Cardiac septum (tissue), 1 donor: ENCODE results near the gene EMSY. TPM values are rescaled to one million over a fixed set of nuclear protein-coding genes. Genes with fewer than 3 reads are reported as not detected.
"Not testable (repeated sequence)": the region's sequence is repeated elsewhere in the genome, so short reads cannot be mapped to it uniquely, and the experiment has no call there.

Source experiments
- DNase-seq: peaks from one replicate; pipeline ENCODE4 v3.0.0-alpha.2; 2020; ENCODE audit warnings: low spot score
- intact Hi-C: fragments of 100-400 bp; cut with DNase I; formaldehyde crosslinking; loops from one replicate; pipeline ENCODE4 v1.14.0; 2022
- long read RNA-seq: library from polyadenylated mRNA; unstranded; transcript quantifications from one replicate; pipeline ENCODE4 v2.0.0, GENCODE V29; 2021
- total RNA-seq: library from RNA; stranded (reverse); fragmentation: NEBNext Ultra II Directional; extraction: Animal tissue kit (Norgen Biotek cat#: 25700); gene quantifications from one replicate; pipeline ENCODE4 v1.2.1, GENCODE V29; 2021
- donor health status: DM: no; HTN: no; CAD: no.

Gene EMSY, protein sequence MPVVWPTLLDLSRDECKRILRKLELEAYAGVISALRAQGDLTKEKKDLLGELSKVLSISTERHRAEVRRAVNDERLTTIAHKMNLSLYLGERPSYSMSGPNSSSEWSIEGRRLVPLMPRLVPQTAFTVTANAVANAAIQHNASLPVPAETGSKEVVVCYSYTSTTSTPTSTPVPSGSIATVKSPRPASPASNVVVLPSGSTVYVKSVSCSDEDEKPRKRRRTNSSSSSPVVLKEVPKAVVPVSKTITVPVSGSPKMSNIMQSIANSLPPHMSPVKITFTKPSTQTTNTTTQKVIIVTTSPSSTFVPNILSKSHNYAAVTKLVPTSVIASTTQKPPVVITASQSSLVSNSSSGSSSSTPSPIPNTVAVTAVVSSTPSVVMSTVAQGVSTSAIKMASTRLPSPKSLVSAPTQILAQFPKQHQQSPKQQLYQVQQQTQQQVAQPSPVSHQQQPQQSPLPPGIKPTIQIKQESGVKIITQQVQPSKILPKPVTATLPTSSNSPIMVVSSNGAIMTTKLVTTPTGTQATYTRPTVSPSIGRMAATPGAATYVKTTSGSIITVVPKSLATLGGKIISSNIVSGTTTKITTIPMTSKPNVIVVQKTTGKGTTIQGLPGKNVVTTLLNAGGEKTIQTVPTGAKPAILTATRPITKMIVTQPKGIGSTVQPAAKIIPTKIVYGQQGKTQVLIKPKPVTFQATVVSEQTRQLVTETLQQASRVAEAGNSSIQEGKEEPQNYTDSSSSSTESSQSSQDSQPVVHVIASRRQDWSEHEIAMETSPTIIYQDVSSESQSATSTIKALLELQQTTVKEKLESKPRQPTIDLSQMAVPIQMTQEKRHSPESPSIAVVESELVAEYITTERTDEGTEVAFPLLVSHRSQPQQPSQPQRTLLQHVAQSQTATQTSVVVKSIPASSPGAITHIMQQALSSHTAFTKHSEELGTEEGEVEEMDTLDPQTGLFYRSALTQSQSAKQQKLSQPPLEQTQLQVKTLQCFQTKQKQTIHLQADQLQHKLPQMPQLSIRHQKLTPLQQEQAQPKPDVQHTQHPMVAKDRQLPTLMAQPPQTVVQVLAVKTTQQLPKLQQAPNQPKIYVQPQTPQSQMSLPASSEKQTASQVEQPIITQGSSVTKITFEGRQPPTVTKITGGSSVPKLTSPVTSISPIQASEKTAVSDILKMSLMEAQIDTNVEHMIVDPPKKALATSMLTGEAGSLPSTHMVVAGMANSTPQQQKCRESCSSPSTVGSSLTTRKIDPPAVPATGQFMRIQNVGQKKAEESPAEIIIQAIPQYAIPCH (N-terminal part only)
- total RNA-seq, result 17.0 TPM
- long read RNA-seq, partial matches to known transcripts, result 1 of 10 reads
- long read RNA-seq, other reads (novel, unspliced or antisense), result 9 of 10 reads

DNA sequence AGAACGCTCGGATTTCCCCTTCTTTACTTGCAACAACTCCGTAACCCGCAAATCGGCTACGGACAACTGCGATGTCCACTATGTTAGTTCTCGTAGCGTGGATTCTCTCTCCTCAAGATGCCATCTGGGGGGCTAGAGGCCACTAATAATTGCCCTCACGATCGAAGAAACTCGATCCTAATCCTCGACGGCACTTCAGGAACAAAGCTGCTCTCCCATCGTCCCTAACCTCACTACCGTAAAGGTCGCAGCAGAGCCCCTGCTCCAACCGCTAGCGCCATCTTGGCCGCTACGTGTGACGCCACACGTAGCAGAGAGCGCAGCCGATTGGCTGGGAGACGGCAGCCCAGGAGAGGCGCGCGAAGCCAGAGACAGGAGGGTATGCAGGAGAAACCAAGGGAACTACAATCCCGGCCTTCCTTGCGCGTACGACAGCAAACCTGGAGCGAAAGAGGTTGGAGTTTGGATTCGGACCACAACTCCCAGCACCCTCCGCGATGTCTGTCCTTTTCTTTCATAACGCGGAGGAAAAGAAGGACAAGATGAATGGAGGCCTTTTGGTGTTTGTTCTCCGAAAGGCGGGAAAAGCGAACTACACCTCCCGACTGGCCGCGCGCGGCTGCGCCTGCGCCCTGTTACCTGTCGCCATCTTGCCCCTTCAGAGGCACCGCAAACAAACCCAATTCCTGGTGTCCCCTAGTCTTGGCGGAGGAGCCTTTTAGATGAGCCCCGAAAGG lies at the start of gene EMSY:
Gene EMSY, plus strand, starts transcription at position 635 of the 737 bp plus-strand sequence. CDS start 1,921 bp downstream, outside the sequence.
- intact Hi-C loops, result loop anchor here (1.0 to 10.0 kb wide), 3 partner anchors 63 to 237 kb away; partner anchors contain the start of genes GVQW3, THAP12 and WNT11

DNA sequence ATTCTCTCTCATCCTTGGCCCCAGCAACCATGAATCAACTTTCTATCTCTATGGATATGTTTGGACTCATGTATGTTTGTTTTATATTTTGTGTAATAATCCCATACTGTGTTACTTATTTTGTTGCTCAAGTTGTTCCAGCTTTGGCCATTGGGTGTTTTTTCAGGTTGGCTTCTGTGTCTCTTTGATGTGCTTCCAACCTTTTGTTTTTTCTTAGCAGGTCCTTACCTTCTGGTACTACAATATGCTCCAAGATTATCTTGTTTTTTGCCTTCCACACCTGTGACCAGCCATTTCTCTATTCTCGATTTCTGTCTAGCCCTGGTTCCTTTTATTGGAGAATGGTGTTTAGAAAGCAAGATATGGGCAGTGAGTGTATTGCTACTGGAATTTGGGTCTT lies 49.5 kb upstream of the EMSY start:
- intact Hi-C loops, result no loop called here
- DNase-seq, result no peak

More for the DNA sequence above, at the start of gene EMSY:
- peak; percentile 99 for DNase-seq

DNA sequence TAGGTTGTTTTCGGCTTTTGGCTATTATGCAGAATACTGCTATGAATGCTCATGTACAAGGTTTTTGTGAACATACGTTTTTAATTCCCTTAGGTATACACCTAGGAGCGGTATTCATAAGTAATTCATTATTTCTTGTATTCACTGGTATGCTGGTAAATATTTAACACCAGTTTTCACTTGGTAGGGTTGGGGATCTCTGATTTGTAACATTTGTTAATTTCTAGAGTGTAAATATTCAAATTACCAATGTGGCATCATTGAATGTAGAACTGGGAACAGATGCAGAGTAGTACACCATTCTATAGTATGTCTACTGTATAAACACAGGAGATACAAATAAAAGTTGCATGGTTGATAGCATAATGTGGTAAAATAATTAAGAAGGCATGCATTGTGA lies 47.4 kb upstream of the EMSY start:
- no peak for DNase-seq
- intact Hi-C loops, result no loop called here

DNA sequence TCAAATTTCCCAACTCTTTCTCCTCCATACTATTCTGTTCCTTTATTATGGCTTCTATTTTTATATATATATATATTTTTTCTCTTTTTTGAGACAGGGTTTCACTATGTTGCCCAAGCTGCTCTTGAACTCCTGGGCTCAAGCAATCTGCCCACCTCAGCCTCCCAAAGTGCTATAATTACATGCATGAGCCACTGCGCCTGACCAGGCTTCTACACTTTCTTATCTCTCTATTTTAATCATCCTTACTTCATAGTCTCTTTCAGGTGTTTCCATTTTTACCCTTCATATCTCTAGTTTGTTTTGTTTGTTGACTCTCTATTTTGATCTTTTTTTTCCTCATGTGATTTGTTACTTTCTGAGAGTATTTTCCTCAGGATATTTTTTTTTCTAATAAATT lies 43.9 kb upstream of the EMSY start:
- intact Hi-C loops, result no loop called here
- DNase-seq, result no peak

DNA sequence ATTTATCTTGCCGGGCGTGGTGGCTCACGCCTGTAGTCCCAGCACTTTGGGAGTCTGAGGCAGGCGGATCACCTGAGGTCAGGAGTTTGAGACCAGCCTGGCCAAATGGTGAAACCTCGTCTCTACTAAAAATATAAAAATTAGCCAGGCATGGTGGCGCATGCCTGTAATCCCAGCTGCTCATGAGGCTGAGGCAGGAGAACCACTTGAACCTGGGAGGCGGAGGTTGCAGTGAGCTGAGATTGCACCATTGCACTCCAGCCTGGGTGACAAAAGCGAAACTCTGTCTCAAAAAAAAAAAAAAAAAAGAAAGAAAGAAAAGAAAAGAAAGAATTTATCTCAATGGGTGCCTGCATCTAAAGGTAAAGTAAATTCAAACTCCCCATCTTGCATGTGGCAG lies 43.3 kb upstream of the EMSY start:
- intact Hi-C loops, DNase-seq: not testable (repeated sequence)

DNA sequence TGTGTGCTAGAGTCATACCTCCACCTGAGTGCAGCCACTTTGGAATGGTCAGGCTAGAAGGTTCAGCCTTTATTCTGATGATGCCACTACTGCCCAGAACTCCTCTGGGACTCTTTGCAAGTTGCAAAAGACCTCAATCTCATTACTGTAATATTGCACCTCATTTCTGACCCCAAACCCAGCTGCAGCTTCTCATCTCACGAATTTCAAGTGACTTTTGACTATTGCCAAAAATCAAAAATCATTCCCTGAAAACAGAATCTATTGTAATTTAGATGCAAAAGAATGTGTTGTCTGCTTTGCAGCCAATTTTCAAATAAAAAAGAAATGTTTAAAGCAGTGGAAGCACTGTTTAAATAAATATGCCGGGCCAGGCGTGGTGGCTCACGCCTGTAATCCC lies 38.5 kb upstream of the EMSY start:
- intact Hi-C loops, result no loop called here
- DNase-seq, result no peak

DNA sequence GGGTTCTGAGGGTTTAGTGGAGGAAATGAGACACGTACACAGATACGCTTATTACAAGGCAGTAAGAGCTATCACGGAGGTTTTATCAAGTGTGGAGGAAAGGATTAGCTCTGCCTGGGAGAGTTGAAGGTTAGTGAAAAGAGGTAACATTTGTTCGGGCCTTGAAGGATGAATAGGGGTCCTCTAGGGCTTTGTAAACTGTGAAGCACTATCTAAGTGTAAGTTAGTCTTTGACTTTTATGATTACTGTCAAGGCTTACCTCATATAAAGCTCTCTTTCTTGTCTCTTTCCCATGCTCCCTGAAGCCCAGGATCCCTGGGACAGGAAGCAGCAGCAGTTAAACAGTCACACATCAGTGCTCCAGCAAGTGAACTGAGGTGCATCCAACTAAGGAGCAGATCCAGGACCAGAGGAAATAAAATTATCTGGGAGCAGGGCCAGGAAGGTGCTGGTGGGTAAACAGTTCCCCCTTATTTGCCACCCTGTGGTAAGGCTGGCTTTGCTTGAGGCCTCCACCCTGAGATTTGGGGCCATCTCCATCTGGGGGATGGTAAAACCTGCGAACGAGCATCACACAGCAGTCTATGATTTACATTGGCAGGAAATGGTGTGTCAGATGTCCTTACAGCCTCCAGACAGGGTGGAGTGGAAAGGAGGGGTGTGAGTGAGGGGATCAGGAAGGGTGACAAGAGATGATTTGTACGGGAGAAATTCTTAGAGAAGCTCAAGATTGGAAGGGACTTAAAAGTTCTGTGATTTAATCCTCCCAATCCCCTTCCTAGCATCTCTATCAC lies 36.5 kb upstream of the EMSY start:
- intact Hi-C loops, result no loop called here

DNA sequence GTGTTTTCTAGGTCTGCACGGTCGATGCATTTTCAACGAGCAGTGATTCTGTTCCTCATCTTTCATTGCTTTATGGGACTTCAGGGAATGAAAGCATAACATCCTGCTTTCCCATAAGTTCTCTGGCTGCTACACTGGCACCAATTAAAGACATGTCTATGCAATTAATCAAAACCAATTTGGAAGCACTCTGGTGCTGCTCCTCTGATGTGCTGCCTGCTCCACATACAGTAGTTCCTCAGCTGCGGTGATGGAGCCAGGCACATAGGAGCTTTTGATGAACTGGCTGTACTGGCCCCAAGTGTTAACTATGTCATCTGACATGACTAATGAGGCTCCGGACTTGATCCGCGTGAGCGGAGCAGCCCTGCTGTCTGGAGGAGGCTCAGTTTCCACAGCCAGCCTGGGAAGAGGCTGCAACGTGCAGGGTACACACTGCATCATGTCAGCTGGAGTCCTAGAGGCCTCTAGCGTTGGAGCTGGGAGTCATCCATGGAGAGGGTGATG lies 33.9 kb upstream of the EMSY start:
- DNase-seq, result no peak
- intact Hi-C loops, result no loop called here

More for the DNA sequence above, 36.5 kb upstream of the EMSY start:
- DNase-seq, result no peak

DNA sequence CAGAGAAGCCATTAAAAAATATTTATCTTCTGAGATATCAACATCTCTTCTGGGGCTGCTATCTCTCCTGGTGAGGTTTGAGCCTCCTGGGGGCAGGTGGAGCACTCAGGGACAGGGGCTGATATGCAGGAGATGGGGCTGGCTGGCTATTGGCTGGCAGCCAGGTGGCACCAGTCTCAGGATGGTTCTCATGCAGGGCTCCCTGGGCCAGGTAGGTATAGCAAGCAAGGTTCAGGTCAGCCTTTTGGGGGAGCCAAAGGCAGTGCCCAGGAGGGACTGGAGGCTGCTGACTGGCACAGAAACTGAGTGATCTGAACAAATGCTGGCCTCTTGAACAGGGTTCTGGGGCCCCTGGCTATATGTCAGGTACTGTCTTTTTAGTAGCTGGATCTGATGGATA lies 29.7 kb upstream of the EMSY start:
- no peak for DNase-seq
- intact Hi-C loops, result no loop called here

DNA sequence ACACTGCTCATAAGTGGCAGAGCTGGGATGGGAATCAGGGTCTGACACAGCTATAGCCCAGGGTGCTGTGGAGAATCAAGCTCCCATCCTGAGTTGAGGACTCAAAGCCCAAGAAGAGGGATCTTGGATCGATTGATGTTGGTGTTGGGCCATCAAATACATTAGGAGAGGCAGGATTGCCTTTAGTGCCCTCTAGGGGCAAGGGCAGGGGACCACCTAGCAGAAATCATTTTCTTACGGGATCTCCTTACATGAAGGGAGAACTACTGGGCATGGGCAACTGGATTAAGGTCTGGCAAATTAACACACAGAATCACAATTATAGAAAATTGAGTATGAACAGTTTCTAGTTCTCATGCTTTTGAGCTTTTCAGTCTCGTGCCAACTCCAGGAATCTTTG lies 24.9 kb upstream of the EMSY start:
- DNase-seq, result no peak
- intact Hi-C loops, result no loop called here

DNA sequence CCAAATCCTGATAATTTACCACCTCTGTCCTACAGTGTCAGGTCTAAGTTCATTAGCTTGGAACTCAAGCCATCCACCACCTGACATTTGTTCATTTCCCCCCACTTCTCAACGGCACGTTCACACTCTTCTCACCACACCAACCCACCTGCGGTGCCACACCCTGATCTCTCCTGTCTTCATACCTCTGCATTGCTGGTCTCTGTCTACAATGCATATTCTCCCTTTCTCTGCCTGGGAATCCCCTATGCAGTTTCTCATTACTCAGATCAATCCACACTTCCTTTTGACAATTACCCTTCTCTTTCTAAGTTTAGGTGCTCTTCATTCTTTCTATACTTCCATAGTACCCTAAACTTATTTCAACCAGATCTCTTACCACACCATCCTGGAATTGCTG lies 20.4 kb upstream of the EMSY start:
- DNase-seq, result no peak
- intact Hi-C loops, result no loop called here

DNA sequence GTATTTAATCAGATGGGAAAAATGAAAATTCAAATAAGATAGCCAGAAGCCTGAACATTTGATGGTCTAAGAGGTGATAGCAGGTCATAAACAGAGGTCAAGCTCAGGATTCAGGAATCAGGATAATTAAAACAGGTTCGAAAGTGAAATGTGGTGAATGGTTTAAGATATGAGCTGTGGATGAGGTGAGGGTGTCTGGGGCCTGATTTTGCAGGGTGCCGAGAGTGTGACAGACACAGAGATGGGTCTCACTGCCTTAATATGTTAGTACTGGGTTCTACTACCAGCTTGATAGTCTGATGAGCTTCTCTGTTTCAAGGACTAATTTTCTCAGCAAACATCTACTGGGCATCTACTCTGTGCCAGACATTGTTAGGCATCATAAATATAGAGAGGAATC lies 19.9 kb upstream of the EMSY start:
- intact Hi-C loops, result no loop called here

DNA sequence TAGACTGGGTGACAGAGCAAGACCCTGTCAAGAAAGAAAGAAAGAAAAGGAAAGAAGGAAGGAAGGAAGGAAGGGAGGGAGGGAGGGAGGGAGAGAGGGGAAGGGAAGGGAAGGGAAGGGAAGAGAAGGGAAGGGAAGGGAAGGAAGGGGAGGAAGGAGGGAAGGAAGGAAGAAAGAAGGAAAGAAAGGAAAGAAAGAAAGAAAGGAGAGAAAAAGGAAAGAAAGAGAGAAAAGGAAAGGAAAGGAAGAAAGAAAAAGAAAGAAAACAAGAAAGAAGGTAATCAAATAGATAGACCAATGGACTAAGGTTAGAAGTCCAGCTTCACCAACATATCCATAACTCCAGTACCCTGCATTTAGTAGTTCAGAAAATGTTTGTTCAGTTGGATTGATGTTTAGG lies 18.2 kb upstream of the EMSY start:
- intact Hi-C loops, result no loop called here
- no peak for DNase-seq

More for the DNA sequence above, 19.9 kb upstream of the EMSY start:
- DNase-seq, result no peak

DNA sequence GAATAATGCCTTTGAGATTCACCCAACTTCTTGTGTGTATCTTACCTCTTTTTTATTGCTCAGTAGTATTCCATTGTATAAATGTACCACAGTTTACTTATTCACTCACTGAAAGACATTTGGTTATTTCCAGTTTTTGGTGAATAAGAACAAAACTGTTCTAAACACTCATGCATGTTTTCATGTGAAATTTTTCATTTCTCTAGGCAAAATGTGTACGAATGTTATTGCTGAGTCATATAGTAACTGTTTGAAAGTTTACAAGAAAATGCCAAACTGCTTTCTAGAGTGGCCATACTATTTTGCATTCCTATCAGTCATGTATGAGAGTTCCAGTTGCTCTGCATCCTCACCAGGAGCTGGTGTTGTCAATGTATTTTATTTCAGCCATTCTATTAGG lies 8.8 kb upstream of the EMSY start:
- no peak for DNase-seq
- intact Hi-C loops, result no loop called here

DNA sequence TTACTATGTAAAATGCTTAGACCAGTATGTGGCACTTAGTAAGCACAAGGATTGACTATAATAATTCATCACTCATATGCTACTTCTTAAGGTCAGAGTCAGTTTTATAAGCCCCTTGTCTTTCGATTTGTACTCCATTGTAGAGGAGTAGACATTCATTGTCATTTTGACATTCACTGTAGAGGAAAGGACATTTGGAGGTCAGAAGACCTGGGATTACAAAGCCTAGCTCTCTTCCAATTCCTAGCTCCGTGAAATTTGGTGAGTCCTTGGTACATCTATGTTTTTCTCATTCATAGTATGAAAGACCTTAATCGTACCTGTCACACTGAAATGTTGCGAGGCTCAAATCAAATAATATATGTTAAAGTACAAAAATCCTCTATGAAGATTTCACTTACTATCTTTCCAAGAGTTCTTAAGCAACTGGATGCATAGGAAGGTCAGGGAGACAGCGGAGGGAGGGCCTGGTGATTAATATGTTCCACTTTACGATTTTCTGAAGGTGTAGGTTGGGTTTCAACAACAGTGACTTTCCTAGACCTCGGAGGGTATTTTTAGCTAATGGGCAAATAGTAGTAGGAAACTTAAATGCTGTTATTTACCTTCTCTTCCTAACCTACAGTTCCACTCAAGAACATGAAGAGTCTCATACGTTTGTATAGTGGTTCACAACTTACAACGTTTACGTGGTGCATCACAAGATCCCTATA lies 1.4 kb upstream of the EMSY start:
- intact Hi-C loops, result loop anchor here (5.0 to 10.0 kb wide), 2 partner anchors 209 to 236 kb away; partner anchors contain the start of gene WNT11

DNA sequence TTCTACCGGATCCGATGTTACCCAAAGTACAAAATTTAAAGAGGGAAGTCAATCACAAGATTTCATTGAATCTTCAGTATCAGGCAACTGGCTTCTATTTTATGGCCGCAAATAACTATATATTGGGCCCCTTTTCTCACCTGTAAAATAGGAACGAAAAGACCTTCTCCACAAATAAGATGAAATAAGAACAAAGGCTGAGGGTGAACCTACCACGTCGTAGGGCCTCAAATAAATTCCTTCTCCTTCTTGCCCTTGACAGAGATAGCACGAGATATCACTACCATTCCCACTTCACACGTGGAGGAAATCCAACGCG lies 794 bp upstream of the EMSY start:
- no peak for DNase-seq
- intact Hi-C loops, result loop anchor here (1.0 to 10.0 kb wide), 3 partner anchors 63 to 237 kb away; partner anchors contain the start of genes GVQW3, THAP12 and WNT11

More for the DNA sequence above, 1.4 kb upstream of the EMSY start:
- DNase-seq, result no peak
